GM12878 (cell line): Measurements from ENCODE around the gene MYL1. TPM values are rescaled to one million over a fixed set of nuclear protein-coding genes. Genes with fewer than 3 reads are reported as not detected.

Source experiments
- ATAC-seq: fragments of 200-7000 bp; cut with Tn5 transposase; 3 replicates; pipeline ENCODE4 v1.9.1; 2020; ENCODE audit warnings: mild to moderate bottlenecking, moderate library complexity
- BruUV-seq: library from RNA; stranded (reverse); fragments of 400-500 nt; replicated peaks from 2 replicates; lab custom pipeline; 2021; lab: Mats Ljungman, UMichigan
- CTCF ChIA-PET: fragments of 300-600 bp; sonication (Branson Sonifier 250); formaldehyde crosslinking; extraction: SDS; loops from one replicate; lab custom pipeline; 2021; ENCODE audit warnings: inconsistent platforms; lab: Yijun Ruan, JAX
- POLR2A ChIA-PET: fragments of 350-600 bp; formaldehyde crosslinking; extraction: SDS; loops from one replicate; lab custom pipeline; 2021; ENCODE audit warnings: inconsistent platforms; lab: Charles Lee
- RAD21 ChIA-PET: fragments of 300-600 bp; sonication (Branson Sonifier 250); formaldehyde crosslinking; loops from one replicate; lab custom pipeline; 2023; ENCODE audit warnings: antibody characterized with exemption; ENCODE audit not compliant: unreplicated experiment; lab: Charles Lee
- SMC1A ChIA-PET: fragments of 300-600 bp; sonication (Branson Sonifier 250); formaldehyde crosslinking; loops from one replicate; lab custom pipeline; 2023; ENCODE audit not compliant: unreplicated experiment, uncharacterized antibody; lab: Charles Lee
- DNase-seq: peaks from one replicate; pipeline ENCODE4 v3.0.0-alpha.2; 2011; ENCODE audit warnings: low read depth, low spot score
- FAIRE-seq: peaks from 3 replicates; lab custom pipeline; 2011; peaks lifted over from hg19 to GRCh38; lab: Jason Lieb, UNC
- H2AFZ ChIP-seq: 2 replicates; pipeline ENCODE4 v1.6.0; 2011; ENCODE audit warnings: low read depth, low read length, control low read depth; ENCODE audit not compliant: control insufficient read depth
- H3K27ac ChIP-seq: 2 replicates; pipeline ENCODE4 v1.5.1; 2011; ENCODE audit warnings: control low read depth; ENCODE audit not compliant: control insufficient read depth, insufficient read depth
- H3K27me3 ChIP-seq, 2 experiments: replicated peaks in 1 of 2; 2 replicates each; pipeline versions ENCODE4 v1.6.0 to v1.6.1; 2011; ENCODE audit warnings: low read length in 1 of 2; ENCODE audit not compliant: control insufficient read depth in 2 of 2, insufficient read depth in 2 of 2
- H3K36me3 ChIP-seq, 2 experiments: 2 replicates each; pipeline ENCODE4 v1.5.1; 2011; ENCODE audit warnings: low read length in 1 of 2; ENCODE audit not compliant: control insufficient read depth in 2 of 2, insufficient read depth in 2 of 2
- H3K4me1 ChIP-seq: 2 replicates; pipeline ENCODE4 v1.6.1; 2011; ENCODE audit warnings: mild to moderate bottlenecking, low read length, moderate library complexity, mixed read lengths; ENCODE audit not compliant: control insufficient read depth, insufficient read depth
- H3K4me2 ChIP-seq: 2 replicates; pipeline ENCODE4 v1.6.0; 2011; ENCODE audit warnings: control low read depth; ENCODE audit not compliant: control insufficient read depth, insufficient read depth
- H3K4me3 ChIP-seq: fragments of 200-600 bp; sonication (generic); 2 replicates; pipeline ENCODE4 v1.5.1; 2016
- H3K79me2 ChIP-seq: 2 replicates; pipeline ENCODE4 v1.6.0; 2011; ENCODE audit warnings: low read length; ENCODE audit not compliant: control insufficient read depth, insufficient read depth
- H3K9ac ChIP-seq: 2 replicates; pipeline ENCODE4 v1.8.0; 2011; ENCODE audit warnings: low read length, control low read depth, mixed read lengths; ENCODE audit not compliant: control insufficient read depth, insufficient read depth
- H3K9me3 ChIP-seq: replicated peaks from 3 replicates; pipeline ENCODE4 v1.5.1; 2011; ENCODE audit warnings: mild to moderate bottlenecking, low read length; ENCODE audit not compliant: control insufficient read depth, insufficient read depth
- H4K20me1 ChIP-seq: 2 replicates; pipeline ENCODE4 v1.6.0; 2011; ENCODE audit not compliant: control insufficient read depth, insufficient read depth
- CHD2 ChIP-seq: IDR thresholded peaks from 2 replicates; pipeline ENCODE4 v1.6.1; 2011; ENCODE audit warnings: low read depth, low read length, improper control_type of control experiment, borderline replicate concordance
- EZH2 ChIP-seq: IDR thresholded peaks from 2 replicates; pipeline ENCODE4 v1.6.1; 2012; ENCODE audit warnings: low read depth, mild to moderate bottlenecking, control low read depth, inconsistent platforms, low read length, borderline replicate concordance; ENCODE audit not compliant: control insufficient read depth
- MTA3 ChIP-seq: IDR thresholded peaks from 2 replicates; pipeline ENCODE4 v1.6.1; 2012; ENCODE audit warnings: low read length, inconsistent platforms, borderline replicate concordance
- NRF1 ChIP-seq: conservative IDR thresholded peaks from 2 replicates; pipeline ENCODE4 v1.6.1; 2011; ENCODE audit warnings: mild to moderate bottlenecking, low read depth, low read length, improper control_type of control experiment
- POLR2AphosphoS2 ChIP-seq: IDR thresholded peaks from 2 replicates; pipeline ENCODE4 v1.6.1; 2011; ENCODE audit warnings: low read depth, mild to moderate bottlenecking, low read length, improper control_type of control experiment, moderate library complexity
- RB1 ChIP-seq: fragments of 450-650 bp; formaldehyde crosslinking; IDR thresholded peaks from 2 replicates; pipeline ENCODE4 v1.6.1; 2017; ENCODE audit warnings: mild to moderate bottlenecking, borderline replicate concordance
- RBBP5 ChIP-seq: fragments of 200-600 bp; sonication (generic); conservative IDR thresholded peaks from 2 replicates; pipeline ENCODE4 v1.6.1; 2016
- SIN3A ChIP-seq: IDR thresholded peaks from 2 replicates; pipeline ENCODE4 v1.6.1; 2012; ENCODE audit warnings: low read depth, low read length, improper control_type of control experiment
- STAT1 ChIP-seq: fragments of 450-650 bp; conservative IDR thresholded peaks from 2 replicates; pipeline ENCODE4 v1.6.1; 2014; ENCODE audit warnings: antibody characterized with exemption, mild to moderate bottlenecking
- SUPT20H ChIP-seq: IDR thresholded peaks from 2 replicates; pipeline ENCODE4 v1.6.1; 2011; ENCODE audit warnings: low read depth, mild to moderate bottlenecking, low read length, moderate library complexity, borderline replicate concordance; ENCODE audit not compliant: control insufficient read depth
- WRNIP1 ChIP-seq: IDR thresholded peaks from 2 replicates; pipeline ENCODE4 v1.6.1; 2011; ENCODE audit warnings: low read depth, low read length, improper control_type of control experiment, borderline replicate concordance
- WGBS: methylation state at CpG from one replicate; pipeline ENCODE4 v1.1.6; 2016; ENCODE audit warnings: low lambda C conversion rate; ENCODE audit not compliant: insufficient replicate concordance, insufficient coverage; ENCODE audit errors: missing lambda C conversion rate; 5-methylcytosine and 5-hydroxymethylcytosine counted together
- in situ Hi-C: fragments of 300-500 bp; cut with MboI; formaldehyde crosslinking; loops from 9 replicates; pipeline ENCODE4 v1.14.3; 2018; ENCODE audit warnings: mixed read lengths
- intact Hi-C: fragments of 100-400 bp; cut with micrococcal nuclease; formaldehyde crosslinking; loops from one replicate; pipeline ENCODE4 v1.14.2; 2022; ENCODE audit not compliant: unreplicated experiment
- polyA plus RNA-seq, 11 experiments: library from polyadenylated mRNA; depleted of rRNA in 4 of 11; unstranded in 6 of 11; stranded (reverse) in 5 of 11; fragments of >200 nt; fragmentation: Nextera tagmentation in 4 of 11; fragmentation: Illumina TruSeq in 1 of 11; extraction: Ambion mirVana in 4 of 11; extraction: Trizol in 1 of 11; gene quantifications; 1 replicate in 1 of 11; 2 replicates in 10 of 11; pipeline versions ENCODE4 v1.2.1 to v1.2.3, GENCODE V29; 2011 to 2016; ENCODE audit warnings: inconsistent platforms in 2 of 11, missing spikeins in 2 of 11, low read depth in 1 of 11
- total RNA-seq, 4 experiments: library from RNA; depleted of rRNA in 3 of 4; stranded (reverse); fragments of >200 nt in 3 of 4; fragmentation: Illumina TruSeq in 1 of 4; extraction: Trizol in 1 of 4; gene quantifications; 2 replicates each; pipeline versions ENCODE4 v1.2.1 to v1.2.3, GENCODE V29; 2013 to 2021
- TF ChIP-seq, protein P1 (sequence below): IDR thresholded peaks from 2 replicates; pipeline ENCODE4 v1.6.1; 2012; ENCODE audit warnings: low read length, inconsistent platforms
- TF ChIP-seq, protein P2 (sequence below): fragments of 450-650 bp; IDR thresholded peaks from 2 replicates; pipeline ENCODE4 v1.6.1; 2016; ENCODE audit warnings: mild to moderate bottlenecking
- TF ChIP-seq, protein P3 (sequence below): fragments of 150-350 bp; IDR thresholded peaks from 2 replicates; pipeline ENCODE4 v1.6.1; 2014; ENCODE audit warnings: mild to moderate bottlenecking, low read depth, low read length
- TF ChIP-seq, protein P4 (sequence below): IDR thresholded peaks from 2 replicates; pipeline ENCODE4 v1.6.1; 2011; ENCODE audit warnings: borderline replicate concordance, low read depth, mild to moderate bottlenecking, moderate library complexity, mixed read lengths, low read length; ENCODE audit not compliant: insufficient read depth; ENCODE audit errors: extremely low read length
- TF ChIP-seq, protein P5 (sequence below): fragments of 450-650 bp; IDR thresholded peaks from 2 replicates; pipeline ENCODE4 v1.6.1; 2018; ENCODE audit warnings: borderline replicate concordance, mild to moderate bottlenecking; ENCODE audit not compliant: partially characterized antibody

Gene MYL1
- total and polyA plus RNA-seq, 10 of the 15 experiments (the other 5 are each of a cell fraction or from before 2014, with no cell fraction given) = 0.43 TPM; not detected in 9

DNA sequence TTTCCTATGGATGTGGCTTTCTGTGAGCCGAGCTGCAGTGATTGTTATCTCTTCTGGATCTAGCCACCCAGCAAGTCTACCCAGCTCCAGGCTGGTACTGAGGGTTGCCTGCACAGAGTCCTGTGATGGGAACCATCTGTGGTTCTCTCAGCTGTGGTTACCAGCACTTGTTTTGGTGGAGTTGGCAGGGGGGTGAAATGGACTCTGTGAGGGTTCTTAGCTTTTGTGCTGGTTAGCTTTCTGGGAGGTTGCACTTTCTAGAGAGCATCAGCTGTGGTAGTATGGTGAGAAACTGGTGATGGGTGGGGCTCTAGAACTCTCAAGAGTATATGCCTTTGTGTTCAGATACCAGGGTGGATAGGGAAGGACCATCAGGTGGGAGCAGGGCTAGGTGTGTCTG, 45.4 kb upstream of the MYL1 start:
- 0% methylated on average over 1 of the region's 1 CpG for WGBS
- Histone ChIP-seq H3K79me2 (no peaks in the 10 kb centered on the region), H3K27ac (no peak overlapping the region), H3K27me3 (no peaks in the 10 kb centered on the region), H4K20me1 (no peaks in the 10 kb centered on the region), H3K9me3 (no peaks in the 10 kb centered on the region), H3K9ac (no peak overlapping the region), H3K4me3 (no peak overlapping the region), H3K4me2 (no peak overlapping the region), H3K4me1 (no peaks in the 10 kb centered on the region), H2AFZ (no peak overlapping the region), H3K36me3 (no peaks in the 10 kb centered on the region)
- intact Hi-C loops (no loop called here), in situ Hi-C loops (no loop called here)
- ATAC-seq (no peak; the same call in 1 of the 3 replicates), DNase-seq (no peak), FAIRE-seq (no peak)
- TF ChIP-seq, protein P1, sequence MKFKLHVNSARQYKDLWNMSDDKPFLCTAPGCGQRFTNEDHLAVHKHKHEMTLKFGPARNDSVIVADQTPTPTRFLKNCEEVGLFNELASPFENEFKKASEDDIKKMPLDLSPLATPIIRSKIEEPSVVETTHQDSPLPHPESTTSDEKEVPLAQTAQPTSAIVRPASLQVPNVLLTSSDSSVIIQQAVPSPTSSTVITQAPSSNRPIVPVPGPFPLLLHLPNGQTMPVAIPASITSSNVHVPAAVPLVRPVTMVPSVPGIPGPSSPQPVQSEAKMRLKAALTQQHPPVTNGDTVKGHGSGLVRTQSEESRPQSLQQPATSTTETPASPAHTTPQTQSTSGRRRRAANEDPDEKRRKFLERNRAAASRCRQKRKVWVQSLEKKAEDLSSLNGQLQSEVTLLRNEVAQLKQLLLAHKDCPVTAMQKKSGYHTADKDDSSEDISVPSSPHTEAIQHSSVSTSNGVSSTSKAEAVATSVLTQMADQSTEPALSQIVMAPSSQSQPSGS = no peak
- TF ChIP-seq POLR2AphosphoS2 (no peak), WRNIP1 (no peak), CHD2 (no peak), EZH2 (no peak), RBBP5 (no peak), SUPT20H (no peak), MTA3 (no peak), STAT1 (no peak), RB1 (no peak), NRF1 (no peak), SIN3A (no peak)
- TF ChIP-seq, protein P2, sequence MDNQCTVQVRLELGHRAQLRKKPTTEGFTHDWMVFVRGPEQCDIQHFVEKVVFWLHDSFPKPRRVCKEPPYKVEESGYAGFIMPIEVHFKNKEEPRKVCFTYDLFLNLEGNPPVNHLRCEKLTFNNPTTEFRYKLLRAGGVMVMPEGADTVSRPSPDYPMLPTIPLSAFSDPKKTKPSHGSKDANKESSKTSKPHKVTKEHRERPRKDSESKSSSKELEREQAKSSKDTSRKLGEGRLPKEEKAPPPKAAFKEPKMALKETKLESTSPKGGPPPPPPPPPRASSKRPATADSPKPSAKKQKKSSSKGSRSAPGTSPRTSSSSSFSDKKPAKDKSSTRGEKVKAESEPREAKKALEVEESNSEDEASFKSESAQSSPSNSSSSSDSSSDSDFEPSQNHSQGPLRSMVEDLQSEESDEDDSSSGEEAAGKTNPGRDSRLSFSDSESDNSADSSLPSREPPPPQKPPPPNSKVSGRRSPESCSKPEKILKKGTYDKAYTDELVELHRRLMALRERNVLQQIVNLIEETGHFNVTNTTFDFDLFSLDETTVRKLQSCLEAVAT = no peak
- TF ChIP-seq, protein P3, sequence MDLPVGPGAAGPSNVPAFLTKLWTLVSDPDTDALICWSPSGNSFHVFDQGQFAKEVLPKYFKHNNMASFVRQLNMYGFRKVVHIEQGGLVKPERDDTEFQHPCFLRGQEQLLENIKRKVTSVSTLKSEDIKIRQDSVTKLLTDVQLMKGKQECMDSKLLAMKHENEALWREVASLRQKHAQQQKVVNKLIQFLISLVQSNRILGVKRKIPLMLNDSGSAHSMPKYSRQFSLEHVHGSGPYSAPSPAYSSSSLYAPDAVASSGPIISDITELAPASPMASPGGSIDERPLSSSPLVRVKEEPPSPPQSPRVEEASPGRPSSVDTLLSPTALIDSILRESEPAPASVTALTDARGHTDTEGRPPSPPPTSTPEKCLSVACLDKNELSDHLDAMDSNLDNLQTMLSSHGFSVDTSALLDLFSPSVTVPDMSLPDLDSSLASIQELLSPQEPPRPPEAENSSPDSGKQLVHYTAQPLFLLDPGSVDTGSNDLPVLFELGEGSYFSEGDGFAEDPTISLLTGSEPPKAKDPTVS = no peak
- TF ChIP-seq, protein P4, sequence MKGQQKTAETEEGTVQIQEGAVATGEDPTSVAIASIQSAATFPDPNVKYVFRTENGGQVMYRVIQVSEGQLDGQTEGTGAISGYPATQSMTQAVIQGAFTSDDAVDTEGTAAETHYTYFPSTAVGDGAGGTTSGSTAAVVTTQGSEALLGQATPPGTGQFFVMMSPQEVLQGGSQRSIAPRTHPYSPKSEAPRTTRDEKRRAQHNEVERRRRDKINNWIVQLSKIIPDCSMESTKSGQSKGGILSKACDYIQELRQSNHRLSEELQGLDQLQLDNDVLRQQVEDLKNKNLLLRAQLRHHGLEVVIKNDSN = no peak
- TF ChIP-seq, protein P5, sequence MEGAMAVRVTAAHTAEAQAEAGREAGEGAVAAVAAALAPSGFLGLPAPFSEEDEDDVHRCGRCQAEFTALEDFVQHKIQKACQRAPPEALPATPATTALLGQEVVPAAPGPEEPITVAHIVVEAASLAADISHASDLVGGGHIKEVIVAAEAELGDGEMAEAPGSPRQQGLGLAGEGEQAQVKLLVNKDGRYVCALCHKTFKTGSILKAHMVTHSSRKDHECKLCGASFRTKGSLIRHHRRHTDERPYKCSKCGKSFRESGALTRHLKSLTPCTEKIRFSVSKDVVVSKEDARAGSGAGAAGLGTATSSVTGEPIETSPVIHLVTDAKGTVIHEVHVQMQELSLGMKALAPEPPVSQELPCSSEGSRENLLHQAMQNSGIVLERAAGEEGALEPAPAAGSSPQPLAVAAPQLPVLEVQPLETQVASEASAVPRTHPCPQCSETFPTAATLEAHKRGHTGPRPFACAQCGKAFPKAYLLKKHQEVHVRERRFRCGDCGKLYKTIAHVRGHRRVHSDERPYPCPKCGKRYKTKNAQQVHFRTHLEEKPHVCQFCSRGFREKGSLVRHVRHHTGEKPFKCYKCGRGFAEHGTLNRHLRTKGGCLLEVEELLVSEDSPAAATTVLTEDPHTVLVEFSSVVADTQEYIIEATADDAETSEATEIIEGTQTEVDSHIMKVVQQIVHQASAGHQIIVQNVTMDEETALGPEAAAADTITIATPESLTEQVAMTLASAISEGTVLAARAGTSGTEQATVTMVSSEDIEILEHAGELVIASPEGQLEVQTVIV = no peak
- ChIA-PET POLR2A (no interaction called here), SMC1A (no interaction called here), CTCF (no interaction called here), RAD21 (no interaction called here)
- BruUV-seq = no TSS peak
